HepG2 (cell line): ENCODE data around the gene ACSM2A. TPM values are rescaled to one million over a fixed set of nuclear protein-coding genes. Genes with fewer than 3 reads are reported as not detected.

Source experiments
- GABPA ChIP-seq, 2 experiments: IDR thresholded peaks; 2 replicates each; pipeline ENCODE4 v1.6.1; 2011 to 2016; ENCODE audit warnings: low read depth in 2 of 2, low read length in 1 of 2, missing biosample characterization in 1 of 2, missing genetic modification characterization in 1 of 2
- JDP2 ChIP-seq: sonication (generic); formaldehyde crosslinking; IDR thresholded peaks from 2 replicates; pipeline ENCODE4 v1.8.1; 2022; ENCODE audit warnings: missing genetic modification reagents, borderline replicate concordance
- KLF6 ChIP-seq: IDR thresholded peaks from 2 replicates; pipeline ENCODE4 v1.8.0; 2016; ENCODE audit warnings: missing biosample characterization, missing genetic modification reagents
- PATZ1 ChIP-seq: sonication (generic); formaldehyde crosslinking; IDR thresholded peaks from 2 replicates; pipeline ENCODE4 v1.4.0; 2020; ENCODE audit warnings: missing genetic modification reagents
- RAD21 ChIP-seq: fragments of 450-650 bp; formaldehyde crosslinking; IDR thresholded peaks from 2 replicates; pipeline ENCODE4 v1.5.0; 2020; ENCODE audit warnings: mild to moderate bottlenecking
- RARA ChIP-seq: IDR thresholded peaks from 2 replicates; pipeline ENCODE4 v1.6.1; 2016; ENCODE audit warnings: missing genetic modification reagents, missing compliant biosample characterization
- RELA ChIP-seq: sonication (generic); formaldehyde crosslinking; IDR thresholded peaks from 2 replicates; pipeline ENCODE4 v1.4.0; 2020; ENCODE audit warnings: missing genetic modification reagents
- SMC3 ChIP-seq: IDR thresholded peaks from 2 replicates; pipeline ENCODE4 v1.6.1; 2011; ENCODE audit warnings: low read length, improper control_type of control experiment
- SMYD3 ChIP-seq: sonication (generic); formaldehyde crosslinking; IDR thresholded peaks from 2 replicates; pipeline ENCODE4 v1.8.1; 2023; ENCODE audit warnings: mild to moderate bottlenecking, missing genetic modification reagents
- STAG1 ChIP-seq: sonication (generic); formaldehyde crosslinking; IDR thresholded peaks from 2 replicates; pipeline ENCODE4 v1.4.0; 2020; ENCODE audit warnings: missing genetic modification reagents
- ZNF280D ChIP-seq: sonication (generic); formaldehyde crosslinking; IDR thresholded peaks from 2 replicates; pipeline ENCODE4 v1.5.1; 2020; ENCODE audit warnings: mild to moderate bottlenecking, missing genetic modification reagents
- ZNF331 ChIP-seq: sonication (generic); formaldehyde crosslinking; IDR thresholded peaks from 2 replicates; pipeline ENCODE4 v1.4.0; 2020; ENCODE audit warnings: missing genetic modification reagents
- ZNF430 ChIP-seq: sonication (generic); formaldehyde crosslinking; IDR thresholded peaks from 2 replicates; pipeline ENCODE4 v1.9.0; 2021; ENCODE audit warnings: mild to moderate bottlenecking, missing genetic modification reagents
- ZNF451 ChIP-seq: sonication (generic); formaldehyde crosslinking; IDR thresholded peaks from 2 replicates; pipeline ENCODE4 v1.5.0; 2020; ENCODE audit warnings: mild to moderate bottlenecking, missing genetic modification reagents
- ZNF564 ChIP-seq: sonication (generic); formaldehyde crosslinking; IDR thresholded peaks from 2 replicates; pipeline ENCODE4 v1.8.1; 2023; ENCODE audit warnings: mild to moderate bottlenecking, missing genetic modification reagents
- ZSCAN9 ChIP-seq: IDR thresholded peaks from 2 replicates; pipeline ENCODE4 v1.6.1; 2016; ENCODE audit warnings: borderline replicate concordance
- polyA plus RNA-seq, 8 experiments: library from polyadenylated mRNA; depleted of rRNA in 3 of 8; stranded (reverse) in 7 of 8; unstranded in 1 of 8; fragments of >200 nt; fragmentation: Illumina TruSeq in 4 of 8; extraction: Trizol in 4 of 8; gene quantifications; 2 replicates each; pipeline versions ENCODE4 v1.2.1 to v1.2.3, GENCODE V29; 2011 to 2016; ENCODE audit warnings: low read depth in 4 of 8, missing spikeins in 1 of 8, mixed read lengths in 1 of 8; ENCODE audit not compliant: insufficient read depth in 1 of 8
- total RNA-seq, 5 experiments: library from RNA; depleted of rRNA; stranded (reverse); fragments of >200 nt; fragmentation: Illumina TruSeq; extraction: Trizol; gene quantifications; 2 replicates each; pipeline ENCODE4 v1.2.3, GENCODE V29; 2016; ENCODE audit warnings: low read depth in 1 of 5
- TF ChIP-seq, protein P1 (sequence below): sonication (generic); formaldehyde crosslinking; IDR thresholded peaks from 2 replicates; pipeline ENCODE4 v1.4.0; 2020; ENCODE audit warnings: missing genetic modification reagents, borderline replicate concordance

The ACSM2A gene
- total and polyA plus RNA-seq, 2 of the 13 experiments (the other 11 are each of a cell fraction or from before 2014, with no cell fraction given), result 11.4 to 16.3 TPM

GRCh38 chr16:20424129-20424866, 27.0 kb upstream of the ACSM2A start (continued):
- TF ChIP-seq, protein P1, sequence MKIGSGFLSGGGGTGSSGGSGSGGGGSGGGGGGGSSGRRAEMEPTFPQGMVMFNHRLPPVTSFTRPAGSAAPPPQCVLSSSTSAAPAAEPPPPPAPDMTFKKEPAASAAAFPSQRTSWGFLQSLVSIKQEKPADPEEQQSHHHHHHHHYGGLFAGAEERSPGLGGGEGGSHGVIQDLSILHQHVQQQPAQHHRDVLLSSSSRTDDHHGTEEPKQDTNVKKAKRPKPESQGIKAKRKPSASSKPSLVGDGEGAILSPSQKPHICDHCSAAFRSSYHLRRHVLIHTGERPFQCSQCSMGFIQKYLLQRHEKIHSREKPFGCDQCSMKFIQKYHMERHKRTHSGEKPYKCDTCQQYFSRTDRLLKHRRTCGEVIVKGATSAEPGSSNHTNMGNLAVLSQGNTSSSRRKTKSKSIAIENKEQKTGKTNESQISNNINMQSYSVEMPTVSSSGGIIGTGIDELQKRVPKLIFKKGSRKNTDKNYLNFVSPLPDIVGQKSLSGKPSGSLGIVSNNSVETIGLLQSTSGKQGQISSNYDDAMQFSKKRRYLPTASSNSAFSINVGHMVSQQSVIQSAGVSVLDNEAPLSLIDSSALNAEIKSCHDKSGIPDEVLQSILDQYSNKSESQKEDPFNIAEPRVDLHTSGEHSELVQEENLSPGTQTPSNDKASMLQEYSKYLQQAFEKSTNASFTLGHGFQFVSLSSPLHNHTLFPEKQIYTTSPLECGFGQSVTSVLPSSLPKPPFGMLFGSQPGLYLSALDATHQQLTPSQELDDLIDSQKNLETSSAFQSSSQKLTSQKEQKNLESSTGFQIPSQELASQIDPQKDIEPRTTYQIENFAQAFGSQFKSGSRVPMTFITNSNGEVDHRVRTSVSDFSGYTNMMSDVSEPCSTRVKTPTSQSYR (CRISPR knock-in tag), result peak; percentile 82; the same call in 1 of the 2 replicates
- TF ChIP-seq ZNF451, result no peak; the same call in 1 of the 2 replicates
- TF ChIP-seq RELA (CRISPR knock-in tag), result no peak
- TF ChIP-seq ZNF331 (CRISPR knock-in tag), result peak; percentile 80; the same call in 1 of the 2 replicates
- no peak; the same call in 1 of the 2 replicates for TF ChIP-seq SMYD3 (CRISPR knock-in tag)
- TF ChIP-seq RAD21, result no peak
- TF ChIP-seq ZNF430 (CRISPR knock-in tag), result peak; percentile 72; the same call in 1 of the 2 replicates
- peak; percentile 85 for TF ChIP-seq RARA (CRISPR knock-in tag)
- peak; percentile 37; the same call in 1 of the 2 replicates for TF ChIP-seq STAG1 (CRISPR knock-in tag)
- peak; percentile 98 for TF ChIP-seq PATZ1 (CRISPR knock-in tag)
- no peak for TF ChIP-seq GABPA (IDR thresholded peaks at IDR 0.05; ENCODE audit: low read depth, low read length)
- TF ChIP-seq GABPA (CRISPR knock-in tag; IDR thresholded peaks at IDR 0.05; ENCODE audit: low read depth), result 0 out of 2 replicates have a peak, but pooled peaks have one; percentile 8
- TF ChIP-seq KLF6 (CRISPR knock-in tag), result 0 out of 2 replicates have a peak, but pooled peaks have one; percentile 60
- TF ChIP-seq SMC3, result no peak
- TF ChIP-seq ZNF280D (CRISPR knock-in tag), result peak; percentile 89; the same call in 1 of the 2 replicates
- TF ChIP-seq ZSCAN9 (CRISPR knock-in tag), result peak; percentile 94; the same call in 1 of the 2 replicates
- no peak for TF ChIP-seq ZNF564 (CRISPR knock-in tag)
- TF ChIP-seq JDP2 (CRISPR knock-in tag), result no peak
